GM18498 (cell line): Measurements from ENCODE around the gene IKZF4.

Source experiments
- ATAC-seq: cut with Tn5 transposase; IDR thresholded peaks from one replicate; pipeline ENCODE4 v1.9.1; 2021; ENCODE audit warnings: mild to moderate bottlenecking, moderate library complexity; ENCODE audit not compliant: unreplicated experiment

IKZF4 gene

DNA sequence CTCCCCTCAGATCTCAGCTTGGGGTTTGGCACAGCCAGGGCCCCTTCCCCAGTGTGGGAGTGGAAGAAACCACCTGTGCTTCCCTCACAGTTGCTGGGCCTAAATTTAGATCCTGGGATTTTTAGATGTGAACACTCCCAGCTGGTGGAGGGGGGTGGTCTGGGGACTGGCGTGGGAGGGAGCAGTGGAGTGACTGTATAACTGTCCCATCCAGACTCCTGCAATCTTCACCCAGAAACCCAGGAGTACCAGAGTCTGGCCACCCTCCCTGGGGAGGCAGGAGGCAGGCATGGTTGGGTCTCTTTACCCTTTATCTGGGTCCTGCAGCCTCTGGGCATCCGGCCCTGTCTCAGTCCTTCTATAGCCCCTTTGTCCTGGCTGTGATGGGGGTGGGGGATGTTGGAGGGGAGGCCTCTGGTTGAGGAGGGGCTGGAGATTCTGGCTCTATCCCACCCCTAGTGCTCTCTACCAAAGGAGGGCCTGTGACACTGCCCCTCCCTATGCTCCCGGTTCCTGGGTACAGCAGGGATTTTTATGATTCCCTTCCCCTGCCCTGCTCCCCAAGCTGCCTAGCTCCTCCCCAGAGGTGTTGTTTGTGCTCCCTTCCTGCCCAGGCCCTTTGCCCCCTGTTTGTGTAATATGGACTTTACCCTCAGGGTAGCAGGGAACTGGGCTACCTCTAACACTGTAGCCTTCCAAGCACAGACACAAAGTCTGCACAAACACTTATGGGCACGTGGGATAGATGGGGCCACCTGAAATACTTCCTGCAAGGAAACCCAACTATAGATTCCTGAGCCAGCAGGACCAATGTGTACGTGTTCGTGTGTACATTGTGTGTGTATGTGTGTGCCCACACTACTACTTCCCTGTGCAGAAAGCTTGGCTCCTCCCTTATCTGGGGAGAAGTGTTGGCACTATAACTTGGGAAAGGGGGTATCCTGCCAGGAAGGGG is 60.8 kb downstream of the IKZF4 start:
- ATAC-seq, result no peak

DNA sequence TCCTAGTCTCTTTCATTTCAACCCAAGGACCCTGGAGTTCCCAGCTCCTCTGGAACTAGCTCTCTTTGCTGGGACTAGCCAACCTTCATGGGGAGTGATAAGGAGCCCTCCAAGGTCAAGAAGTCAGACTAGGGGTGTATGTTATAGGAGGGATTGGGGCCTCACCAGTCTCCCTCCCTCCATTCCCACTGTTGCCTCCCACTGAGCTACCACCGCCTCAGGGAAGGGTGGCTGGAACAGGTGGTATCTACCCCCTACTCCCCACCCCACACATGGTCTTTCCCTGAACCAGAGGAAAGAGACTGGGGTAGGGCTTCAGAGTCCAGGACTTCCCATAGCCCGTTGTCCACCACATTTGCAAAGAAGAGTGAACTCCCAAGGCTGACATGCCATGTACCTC is 61.5 kb downstream of the IKZF4 start:
- no peak for ATAC-seq

DNA sequence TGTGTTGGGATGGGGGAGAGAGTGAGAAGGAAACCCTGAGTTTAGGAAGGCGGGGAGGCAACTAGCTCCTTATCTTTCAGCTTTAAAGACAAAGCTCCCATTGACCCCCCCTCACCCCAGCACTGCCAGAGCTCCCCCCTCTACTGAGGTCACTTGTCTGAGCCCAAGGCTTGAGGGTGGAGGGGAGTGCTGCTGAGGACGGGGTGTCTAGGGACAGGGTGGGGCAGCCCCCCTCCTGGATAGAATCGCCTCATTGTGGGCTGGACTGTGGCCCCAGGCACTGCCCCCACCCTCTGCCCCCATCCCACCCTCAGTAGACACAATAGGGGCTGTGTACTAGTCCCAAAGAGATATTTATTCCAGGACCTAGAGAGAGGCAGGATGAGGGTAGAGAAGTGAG is 62.1 kb downstream of the IKZF4 start:
- ATAC-seq, result no peak

DNA sequence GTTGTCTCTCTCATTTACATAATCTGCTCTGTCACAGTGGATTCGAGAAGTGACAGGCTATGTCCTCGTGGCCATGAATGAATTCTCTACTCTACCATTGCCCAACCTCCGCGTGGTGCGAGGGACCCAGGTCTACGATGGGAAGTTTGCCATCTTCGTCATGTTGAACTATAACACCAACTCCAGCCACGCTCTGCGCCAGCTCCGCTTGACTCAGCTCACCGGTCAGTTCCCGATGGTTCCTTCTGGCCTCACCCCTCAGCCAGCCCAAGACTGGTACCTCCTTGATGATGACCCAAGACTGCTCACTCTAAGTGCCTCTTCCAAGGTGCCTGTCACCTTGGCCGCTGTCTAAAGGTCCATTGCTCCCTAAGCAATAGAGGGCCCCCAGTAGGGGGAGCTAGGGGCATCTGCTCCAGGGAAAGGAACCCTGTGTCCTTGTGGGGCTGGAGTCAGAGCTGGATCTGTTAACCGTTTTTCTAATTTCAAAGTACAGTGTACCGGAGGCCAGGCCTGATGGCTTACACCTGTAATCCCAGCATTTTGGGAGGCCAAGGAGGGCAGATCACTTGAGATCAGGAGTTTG is 64.2 kb downstream of the IKZF4 start:
- no peak for ATAC-seq

DNA sequence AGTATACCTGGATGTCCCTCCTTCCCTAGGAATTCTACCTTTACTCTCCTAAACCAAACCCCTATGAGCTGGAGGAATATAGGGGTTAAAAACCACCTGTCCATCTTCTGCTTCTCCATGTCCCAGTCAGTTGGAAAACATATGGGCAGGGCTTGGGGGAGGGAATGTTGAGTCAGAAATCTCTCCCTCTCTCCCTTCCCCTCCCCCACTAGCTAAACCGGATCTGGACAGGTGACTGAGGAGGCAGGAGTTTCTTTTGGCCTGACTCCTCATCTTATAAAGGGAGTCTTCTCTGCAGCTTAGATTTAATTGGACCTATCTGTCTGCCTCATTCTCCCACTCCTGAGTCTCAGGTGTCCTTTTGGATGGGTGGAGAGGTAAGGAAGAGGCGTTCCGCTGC is 65.3 kb downstream of the IKZF4 start:
- no peak for ATAC-seq

DNA sequence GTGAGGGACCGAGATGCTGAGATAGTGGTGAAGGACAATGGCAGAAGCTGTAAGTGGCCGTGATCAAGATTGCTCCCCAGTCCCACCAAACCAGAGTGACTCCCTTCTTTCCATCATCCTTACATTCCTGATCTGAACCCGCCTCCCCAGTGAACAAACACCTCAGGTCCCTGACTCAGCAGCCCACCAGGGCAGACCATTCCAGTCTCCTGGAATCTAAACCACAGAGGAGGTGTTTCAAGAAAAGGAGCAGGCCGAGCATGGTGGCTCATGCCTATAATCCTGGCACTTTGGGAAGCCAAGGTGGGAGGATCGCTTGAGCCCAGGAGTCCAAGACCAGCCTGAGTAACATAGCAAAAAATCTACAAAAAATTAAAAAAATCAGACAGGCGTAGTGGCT is 65.8 kb downstream of the IKZF4 start:
- ATAC-seq, result no peak

DNA sequence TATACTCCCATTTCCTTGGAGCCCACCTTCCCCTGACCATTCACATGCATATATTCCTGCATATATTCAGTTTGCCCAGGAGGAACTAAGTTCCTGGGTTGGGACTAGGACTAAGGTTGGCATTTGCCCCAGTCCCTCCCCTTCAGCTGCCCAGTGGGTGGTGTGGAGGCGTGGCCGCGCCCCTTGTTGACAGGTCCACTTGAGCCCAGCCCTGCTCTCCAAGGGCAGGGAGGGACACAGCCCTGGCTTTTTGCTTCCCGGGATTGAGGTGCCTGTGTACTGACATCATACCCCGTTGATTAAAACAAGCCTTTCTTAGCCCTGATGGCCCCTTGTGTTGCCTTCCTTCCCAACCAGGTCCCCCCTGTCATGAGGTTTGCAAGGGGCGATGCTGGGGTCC is 66.4 kb downstream of the IKZF4 start:
- no peak for ATAC-seq
